ENCODE results near the gene RASSF7.

RASSF7 gene

DNA sequence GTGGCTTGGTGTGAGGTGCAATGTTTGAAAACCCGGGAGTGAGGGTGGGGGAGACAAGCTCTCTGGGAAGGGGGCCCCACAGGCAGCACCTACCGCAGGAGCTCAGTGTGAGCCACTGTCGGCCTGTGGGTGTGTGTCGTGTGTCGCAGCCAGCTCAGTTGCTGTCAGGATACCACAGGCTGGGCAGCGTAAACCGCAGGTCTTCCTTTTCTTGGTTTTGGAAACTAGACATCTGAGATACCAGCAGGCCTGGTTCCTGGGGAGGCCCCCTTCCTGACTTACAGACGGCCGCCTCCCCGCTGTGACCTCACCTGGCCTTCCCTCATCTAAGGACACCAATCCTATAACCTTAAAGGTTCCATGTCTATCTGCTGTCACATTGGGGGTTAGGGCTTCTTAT, 35.6 kb downstream of the RASSF7 start:
- POLR2A ChIA-PET: no interaction called here
- Histone ChIP-seq H3K36me3 (ENCODE audit: control insufficient read depth in 2 of 2, insufficient read depth in 1 of 2, low read length in 2 of 2) (peaks cover 13 to 91% of the 10 kb centered on the region in 2 experiments; a peak in 2 of 3 replicates), H3K4me3 (ENCODE audit: low read depth, low read length) (no peak overlapping the region), H3K4me1 (ENCODE audit: control insufficient read depth, insufficient read depth, low read length) (no peaks in the 10 kb centered on the region), H3K9me3 (ENCODE audit: control insufficient read depth, insufficient read depth, low read depth, low read length) (no peaks in the 10 kb centered on the region), H3K27ac (ENCODE audit: extremely low read depth, low read depth, low read length) (no peak overlapping the region)
- CTCF ChIA-PET: interaction anchor here (1.3 kb wide), 1 partner anchor 42 kb away, joined by 4 read pairs; no protein-coding TSS in a partner anchor
- no peak for TF ChIP-seq ZEB2 (tag by site-specific recombination; IDR thresholded peaks at IDR 0.05)
- TF ChIP-seq SETDB1 (IDR thresholded peaks at IDR 0.05; ENCODE audit: insufficient read length, low read length): no peak
- no peak for TF ChIP-seq ZNF138 (tag by site-specific recombination; IDR thresholded peaks at IDR 0.05; ENCODE audit: borderline replicate concordance)
- TF ChIP-seq ZNF2 (tag by site-specific recombination; IDR thresholded peaks at IDR 0.05): no peak
- no peak for TF ChIP-seq ZNF10 (tag by site-specific recombination; IDR thresholded peaks at IDR 0.05)
- TF ChIP-seq ZNF837 (tag by site-specific recombination; IDR thresholded peaks at IDR 0.05): no peak
- TF ChIP-seq GLIS1 (tag by site-specific recombination; IDR thresholded peaks at IDR 0.05): no peak
- TF ChIP-seq, protein P1, sequence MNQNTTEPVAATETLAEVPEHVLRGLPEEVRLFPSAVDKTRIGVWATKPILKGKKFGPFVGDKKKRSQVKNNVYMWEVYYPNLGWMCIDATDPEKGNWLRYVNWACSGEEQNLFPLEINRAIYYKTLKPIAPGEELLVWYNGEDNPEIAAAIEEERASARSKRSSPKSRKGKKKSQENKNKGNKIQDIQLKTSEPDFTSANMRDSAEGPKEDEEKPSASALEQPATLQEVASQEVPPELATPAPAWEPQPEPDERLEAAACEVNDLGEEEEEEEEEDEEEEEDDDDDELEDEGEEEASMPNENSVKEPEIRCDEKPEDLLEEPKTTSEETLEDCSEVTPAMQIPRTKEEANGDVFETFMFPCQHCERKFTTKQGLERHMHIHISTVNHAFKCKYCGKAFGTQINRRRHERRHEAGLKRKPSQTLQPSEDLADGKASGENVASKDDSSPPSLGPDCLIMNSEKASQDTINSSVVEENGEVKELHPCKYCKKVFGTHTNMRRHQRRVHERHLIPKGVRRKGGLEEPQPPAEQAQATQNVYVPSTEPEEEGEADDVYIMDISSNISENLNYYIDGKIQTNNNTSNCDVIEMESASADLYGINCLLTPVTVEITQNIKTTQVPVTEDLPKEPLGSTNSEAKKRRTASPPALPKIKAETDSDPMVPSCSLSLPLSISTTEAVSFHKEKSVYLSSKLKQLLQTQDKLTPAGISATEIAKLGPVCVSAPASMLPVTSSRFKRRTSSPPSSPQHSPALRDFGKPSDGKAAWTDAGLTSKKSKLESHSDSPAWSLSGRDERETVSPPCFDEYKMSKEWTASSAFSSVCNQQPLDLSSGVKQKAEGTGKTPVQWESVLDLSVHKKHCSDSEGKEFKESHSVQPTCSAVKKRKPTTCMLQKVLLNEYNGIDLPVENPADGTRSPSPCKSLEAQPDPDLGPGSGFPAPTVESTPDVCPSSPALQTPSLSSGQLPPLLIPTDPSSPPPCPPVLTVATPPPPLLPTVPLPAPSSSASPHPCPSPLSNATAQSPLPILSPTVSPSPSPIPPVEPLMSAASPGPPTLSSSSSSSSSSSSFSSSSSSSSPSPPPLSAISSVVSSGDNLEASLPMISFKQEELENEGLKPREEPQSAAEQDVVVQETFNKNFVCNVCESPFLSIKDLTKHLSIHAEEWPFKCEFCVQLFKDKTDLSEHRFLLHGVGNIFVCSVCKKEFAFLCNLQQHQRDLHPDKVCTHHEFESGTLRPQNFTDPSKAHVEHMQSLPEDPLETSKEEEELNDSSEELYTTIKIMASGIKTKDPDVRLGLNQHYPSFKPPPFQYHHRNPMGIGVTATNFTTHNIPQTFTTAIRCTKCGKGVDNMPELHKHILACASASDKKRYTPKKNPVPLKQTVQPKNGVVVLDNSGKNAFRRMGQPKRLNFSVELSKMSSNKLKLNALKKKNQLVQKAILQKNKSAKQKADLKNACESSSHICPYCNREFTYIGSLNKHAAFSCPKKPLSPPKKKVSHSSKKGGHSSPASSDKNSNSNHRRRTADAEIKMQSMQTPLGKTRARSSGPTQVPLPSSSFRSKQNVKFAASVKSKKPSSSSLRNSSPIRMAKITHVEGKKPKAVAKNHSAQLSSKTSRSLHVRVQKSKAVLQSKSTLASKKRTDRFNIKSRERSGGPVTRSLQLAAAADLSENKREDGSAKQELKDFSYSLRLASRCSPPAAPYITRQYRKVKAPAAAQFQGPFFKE (tag by site-specific recombination; IDR thresholded peaks at IDR 0.05; ENCODE audit: borderline replicate concordance): no peak
- no peak for TF ChIP-seq ZNF529 (tag by site-specific recombination; IDR thresholded peaks at IDR 0.05; ENCODE audit: insufficient replicate concordance)
- no peak for TF ChIP-seq KLF1 (tag by site-specific recombination; IDR thresholded peaks at IDR 0.05)
- no peak for TF ChIP-seq ZNF544 (tag by site-specific recombination; IDR thresholded peaks at IDR 0.05)
- TF ChIP-seq PRDM4 (tag by site-specific recombination; IDR thresholded peaks at IDR 0.05): no peak
- no peak for TF ChIP-seq SP3 (tag by site-specific recombination; IDR thresholded peaks at IDR 0.05)
- no peak for TF ChIP-seq IKZF3 (tag by site-specific recombination; IDR thresholded peaks at IDR 0.05)
- TF ChIP-seq ZNF510 (tag by site-specific recombination; IDR thresholded peaks at IDR 0.05; ENCODE audit: insufficient replicate concordance): no peak
- no peak for TF ChIP-seq ZBTB26 (tag by site-specific recombination; optimal IDR thresholded peaks at IDR 0.05)
- no peak for TF ChIP-seq ZNF280D (tag by site-specific recombination; IDR thresholded peaks at IDR 0.05)
- no peak for TF ChIP-seq ZFP41 (tag by site-specific recombination; IDR thresholded peaks at IDR 0.05; ENCODE audit: borderline replicate concordance)

All from HEK293 (cell line).